ENCODE measurements around the gene SPTBN2. TPM values are rescaled to one million over a fixed set of nuclear protein-coding genes. Genes with fewer than 3 reads are reported as not detected.

Gene SPTBN2
- total RNA-seq, 1 experiment from 2014 or later = 37.6 TPM

DNA sequence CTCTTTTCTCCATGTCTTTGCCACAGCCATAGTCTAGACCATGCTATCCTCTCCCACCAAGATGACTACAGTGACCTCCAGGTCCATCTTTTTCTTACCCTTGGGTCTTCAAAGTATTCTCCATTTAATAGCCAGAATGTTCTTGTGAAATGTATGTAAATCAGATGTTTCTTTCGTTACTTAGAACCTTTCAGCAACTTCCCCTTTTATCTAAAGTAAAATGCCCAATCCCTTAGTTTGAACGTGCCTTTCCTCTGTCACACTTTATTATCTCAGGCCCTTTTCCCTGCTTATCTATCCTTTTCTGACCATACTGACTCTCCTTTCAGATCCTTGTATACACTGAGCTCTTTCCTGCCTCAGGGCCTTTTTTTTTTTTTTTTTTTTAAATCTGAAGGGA lies 69.3 kb downstream of the SPTBN2 start:
- Mint-ChIP-seq H3K4me1 (ENCODE audit: low read depth, unreplicated experiment) (peaks cover 12% of the 10 kb centered on the region), H3K9me3 (ENCODE audit: unreplicated experiment) (no peaks in the 10 kb centered on the region), H3K36me3 (ENCODE audit: insufficient read depth, unreplicated experiment) (peaks cover 98% of the 10 kb centered on the region), H3K4me3 (ENCODE audit: unreplicated experiment) (peak overlapping the region; percentile 1), H3K27me3 (ENCODE audit: insufficient read depth, unreplicated experiment) (no peaks in the 10 kb centered on the region), H3K27ac (ENCODE audit: unreplicated experiment) (peak overlapping the region; percentile 1)
- TF ChIP-seq CTCF (IDR thresholded peaks at IDR 0.05; ENCODE audit: insufficient read depth in 1 of 2, low read depth in 1 of 2, low read length in 1 of 2, severe bottlenecking in 1 of 2, unreplicated experiment in 1 of 2) = no peak
- POLR2A ChIA-PET = interaction anchor here (0.6 to 1.8 kb wide), 12 partner anchors 8 to 396 kb away, joined by 3 to 24 read pairs (median 6); partner anchors contain the start of genes BBS1, DPP3, RBM14 and RBM4
- Histone ChIP-seq H3K27me3 (replicated peaks; ENCODE audit: control insufficient read depth, insufficient read depth, low read length) (no peaks in the 10 kb centered on the region), H3K36me3 (ENCODE audit: control insufficient read depth, insufficient read depth, low read length) (peaks cover 3% of the 10 kb centered on the region), H3K4me1 (peaks cover 8% of the 10 kb centered on the region), H3K9me3 (no peaks in the 10 kb centered on the region), H3K4me3 (ENCODE audit: low read depth, low read length) (no peak overlapping the region)
- no peak for DNase-seq
- intact Hi-C loops (cut with micrococcal nuclease; ENCODE audit: unreplicated experiment) = no loop called here
- BruUV-seq (replicated peaks) = no TSS peak
- CTCF ChIA-PET = interaction anchor here (0.6 to 1.4 kb wide), 4 partner anchors 19 to 1087 kb away, joined by 3 to 6 read pairs (median 4); partner anchors contain the start of gene RBM4B

DNA sequence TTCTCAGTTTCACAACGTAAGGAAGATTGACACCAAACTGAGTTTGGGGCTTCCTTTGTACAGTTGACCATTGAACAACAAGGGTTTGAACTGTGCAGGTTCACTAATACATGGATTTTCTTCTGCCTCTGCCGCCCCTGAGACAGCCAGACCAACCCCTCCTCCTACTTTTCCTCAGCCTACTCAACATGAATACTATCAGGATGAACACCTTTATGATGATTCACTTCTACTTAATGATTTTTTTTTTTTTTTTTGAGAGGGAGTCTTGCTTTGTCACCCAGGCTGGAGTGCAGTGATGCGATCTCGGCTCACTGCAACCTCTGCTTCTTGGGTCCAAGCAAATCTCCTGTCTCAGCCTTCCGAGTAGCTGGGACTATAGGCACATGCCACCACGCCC lies 75.9 kb downstream of the SPTBN2 start:
- intact Hi-C loops (cut with micrococcal nuclease; ENCODE audit: unreplicated experiment) = no loop called here
- BruUV-seq (replicated peaks) = no TSS peak
- Mint-ChIP-seq H3K36me3 (ENCODE audit: insufficient read depth, unreplicated experiment) (peaks cover 100% of the 10 kb centered on the region), H3K4me3 (ENCODE audit: unreplicated experiment) (no peak overlapping the region), H3K27me3 (ENCODE audit: insufficient read depth, unreplicated experiment) (no peaks in the 10 kb centered on the region), H3K27ac (ENCODE audit: unreplicated experiment) (no peak overlapping the region), H3K4me1 (ENCODE audit: low read depth, unreplicated experiment) (peaks cover 6% of the 10 kb centered on the region), H3K9me3 (ENCODE audit: unreplicated experiment) (no peaks in the 10 kb centered on the region)
- Histone ChIP-seq H3K9me3 (no peaks in the 10 kb centered on the region), H3K4me3 (ENCODE audit: low read depth, low read length) (no peak overlapping the region), H3K27me3 (replicated peaks; ENCODE audit: control insufficient read depth, insufficient read depth, low read length) (no peaks in the 10 kb centered on the region), H3K4me1 (no peaks in the 10 kb centered on the region), H3K36me3 (ENCODE audit: control insufficient read depth, insufficient read depth, low read length) (peaks cover 3% of the 10 kb centered on the region)
- CTCF ChIA-PET = no interaction called here
- POLR2A ChIA-PET = interaction anchor here (1.2 kb wide), 1 partner anchor 37 kb away, joined by 7 read pairs; the partner anchor contains the start of gene RBM14
- no peak for DNase-seq
- no peak for TF ChIP-seq CTCF (IDR thresholded peaks at IDR 0.05; ENCODE audit: insufficient read depth in 1 of 2, low read depth in 1 of 2, low read length in 1 of 2, severe bottlenecking in 1 of 2, unreplicated experiment in 1 of 2)

DNA sequence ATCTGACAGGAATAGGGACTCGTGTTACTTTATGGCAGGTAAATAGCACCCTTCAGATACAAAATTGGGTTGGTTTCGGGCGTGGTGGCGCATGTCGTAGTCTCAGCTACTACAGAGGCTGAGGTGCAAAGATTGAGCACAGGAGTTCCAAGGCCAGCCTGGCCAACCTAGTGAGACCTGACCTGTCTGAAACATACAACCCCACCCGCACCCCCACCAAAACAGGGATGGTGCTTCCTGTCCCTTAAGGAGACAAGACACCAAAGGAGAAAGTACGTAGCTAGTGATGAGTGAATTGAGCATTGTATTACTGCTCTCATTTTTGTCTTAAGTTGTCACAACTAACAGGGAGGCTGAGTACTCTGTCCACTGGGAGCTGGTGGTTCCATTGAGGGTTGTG lies 76.4 kb downstream of the SPTBN2 start:
- peaks cover 9% of the 10 kb centered on the region for H3K4me1 Mint-ChIP-seq (ENCODE audit: low read depth, unreplicated experiment)
- Histone ChIP-seq H3K4me1 (no peaks in the 10 kb centered on the region), H3K36me3 (ENCODE audit: control insufficient read depth, insufficient read depth, low read length) (peaks cover 3% of the 10 kb centered on the region), H3K27me3 (replicated peaks; ENCODE audit: control insufficient read depth, insufficient read depth, low read length) (no peaks in the 10 kb centered on the region), H3K9me3 (no peaks in the 10 kb centered on the region), H3K4me3 (ENCODE audit: low read depth, low read length) (no peak overlapping the region)
- H3K27ac Mint-ChIP-seq (ENCODE audit: unreplicated experiment) = no peak overlapping the region
- H3K27me3 Mint-ChIP-seq (ENCODE audit: insufficient read depth, unreplicated experiment) = no peaks in the 10 kb centered on the region
- no peak overlapping the region for H3K4me3 Mint-ChIP-seq (ENCODE audit: unreplicated experiment)
- TSS peak; percentile 4 for BruUV-seq (replicated peaks)
- DNase-seq = no peak
- H3K36me3 Mint-ChIP-seq (ENCODE audit: insufficient read depth, unreplicated experiment) = peaks cover 100% of the 10 kb centered on the region
- ChIA-PET CTCF (interaction anchor here (0.6 to 0.9 kb wide), 2 partner anchors 15 to 22 kb away, joined by 3 to 5 read pairs; no protein-coding TSS in a partner anchor), POLR2A (interaction anchor here (0.6 to 1.2 kb wide), 2 partner anchors 14 to 36 kb away, joined by 3 to 7 read pairs; partner anchors contain the start of gene RBM14)
- H3K9me3 Mint-ChIP-seq (ENCODE audit: unreplicated experiment) = no peaks in the 10 kb centered on the region
- no peak for TF ChIP-seq CTCF (IDR thresholded peaks at IDR 0.05; ENCODE audit: insufficient read depth in 1 of 2, low read depth in 1 of 2, low read length in 1 of 2, severe bottlenecking in 1 of 2, unreplicated experiment in 1 of 2)
- intact Hi-C loops (cut with micrococcal nuclease; ENCODE audit: unreplicated experiment) = no loop called here

Data from Caco-2 (cell line).